BLaER1 treated with 17β-estradiol and CSF1 and Interleukin-3, amounts not matched to agents 10 nM and 100 nM (cell line): ENCODE results near the gene SLC15A4.

Experiments used
- H3K27ac ChIP-seq, 11 experiments: shearing (Covaris generic); formaldehyde crosslinking; 2 replicates each; pipeline ENCODE4 v1.8.1; 2022
- H3K27me3 ChIP-seq, 11 experiments: shearing (Covaris generic); formaldehyde crosslinking; 2 replicates each; pipeline ENCODE4 v1.8.1; 2022
- H3K36me3 ChIP-seq, 11 experiments: shearing (Covaris generic); formaldehyde crosslinking; 2 replicates each; pipeline ENCODE4 v1.8.1; 2022
- H3K4me1 ChIP-seq, 10 experiments: shearing (Covaris generic); formaldehyde crosslinking; 2 replicates each; pipeline ENCODE4 v1.8.1; 2022
- H3K4me2 ChIP-seq, 11 experiments: shearing (Covaris generic); formaldehyde crosslinking; 2 replicates each; pipeline ENCODE4 v1.8.1; 2022
- H3K4me3 ChIP-seq, 10 experiments: shearing (Covaris generic); formaldehyde crosslinking; 2 replicates each; pipeline ENCODE4 v1.8.1; 2022
- H3K9ac ChIP-seq, 11 experiments: shearing (Covaris generic); formaldehyde crosslinking; 2 replicates each; pipeline ENCODE4 v1.8.1; 2022
- H3K9me3 ChIP-seq, 11 experiments: shearing (Covaris generic); formaldehyde crosslinking; replicated peaks in 1 of 11; 2 replicates each; pipeline ENCODE4 v1.8.1; 2022
- H4K20me1 ChIP-seq, 11 experiments: shearing (Covaris generic); formaldehyde crosslinking; 2 replicates each; pipeline ENCODE4 v1.8.1; 2022
- Cebpa-rat ChIP-seq, 11 experiments: shearing (Covaris generic); IDR thresholded peaks; 2 replicates each; pipeline ENCODE4 v1.8.1; 2022

SLC15A4 gene

GRCh38 chr12:128797119-128798118 lies 26.3 kb downstream of the SLC15A4 start:
- TF ChIP-seq Cebpa-rat (IDR thresholded peaks at IDR 0.05), result no peak
- peaks cover 70 to 95% (median 77%) of the 10 kb centered on the region in 10 experiments for H3K4me1 ChIP-seq
- peak overlapping the region in 9 of 11 experiments; percentile 33 to 63 (median 56); a peak in 17 of 22 replicates for H3K27ac ChIP-seq
- H3K4me2 ChIP-seq, result peak overlapping the region; percentile 77 to 93 (median 88)
- H3K27me3 ChIP-seq, result peaks cover 0 to 33% (median 0%) of the 10 kb centered on the region in 11 experiments; a peak in 4 of 22 replicates
- H4K20me1 ChIP-seq, result peaks cover 62 to 100% (median 87%) of the 10 kb centered on the region in 11 experiments
- peaks cover 27 to 81% (median 52%) of the 10 kb centered on the region in 11 experiments for H3K36me3 ChIP-seq
- H3K9me3 ChIP-seq, result no peaks in the 10 kb centered on the region
- H3K9ac ChIP-seq, result peak overlapping the region; percentile 7 to 64 (median 43); a peak in 16 of 22 replicates
- H3K4me3 ChIP-seq, result peak overlapping the region in 2 of 10 experiments; percentile 9 to 13; a peak in 2 of 20 replicates

- no peaks in the 10 kb centered on the region for H3K9me3 ChIP-seq
- peaks cover 76 to 95% (median 82%) of the 10 kb centered on the region in 10 experiments for H3K4me1 ChIP-seq
- peaks cover 0 to 37% (median 0%) of the 10 kb centered on the region in 11 experiments; a peak in 4 of 22 replicates for H3K27me3 ChIP-seq
- no peak for TF ChIP-seq Cebpa-rat (IDR thresholded peaks at IDR 0.05)
- H3K9ac ChIP-seq, result peak overlapping the region in 9 of 11 experiments; percentile 19 to 64 (median 43); a peak in 13 of 22 replicates
- H4K20me1 ChIP-seq, result peaks cover 63 to 100% (median 87%) of the 10 kb centered on the region in 11 experiments
- H3K36me3 ChIP-seq, result peaks cover 25 to 78% (median 47%) of the 10 kb centered on the region in 11 experiments
- H3K4me3 ChIP-seq, result peak overlapping the region in 1 of 10 experiments; percentile 9; a peak in 1 of 20 replicates
- H3K4me2 ChIP-seq, result peak overlapping the region; percentile 77 to 93 (median 88)
- H3K27ac ChIP-seq, result peak overlapping the region in 9 of 11 experiments; percentile 33 to 63 (median 56); a peak in 15 of 22 replicates
These were observed 27.2 kb downstream of the SLC15A4 start for GRCh38 chr12:128796439-128797118.

GRCh38 chr12:128795530-128796361 lies 28.0 kb downstream of the SLC15A4 start:
- Histone ChIP-seq H3K4me3 (peak overlapping the region in 5 of 10 experiments; percentile 14 to 42 (median 20); a peak in 4 of 20 replicates), H3K4me2 (peak overlapping the region; percentile 77 to 93 (median 88)), H3K4me1 (peaks cover 80 to 100% (median 90%) of the 10 kb centered on the region in 10 experiments), H3K9ac (peak overlapping the region in 9 of 11 experiments; percentile 20 to 59 (median 41); a peak in 11 of 22 replicates), H4K20me1 (peaks cover 65 to 100% (median 86%) of the 10 kb centered on the region in 11 experiments), H3K9me3 (no peaks in the 10 kb centered on the region), H3K27ac (peak overlapping the region in 9 of 11 experiments; percentile 7 to 66 (median 51); a peak in 16 of 22 replicates), H3K27me3 (peaks cover 0 to 45% (median 0%) of the 10 kb centered on the region in 11 experiments; a peak in 4 of 22 replicates), H3K36me3 (peaks cover 20 to 78% (median 41%) of the 10 kb centered on the region in 11 experiments)
- no peak for TF ChIP-seq Cebpa-rat (IDR thresholded peaks at IDR 0.05)

- Histone ChIP-seq H3K36me3 (peaks cover 12 to 70% (median 33%) of the 10 kb centered on the region in 11 experiments; a peak in 19 of 22 replicates), H3K9me3 (no peaks in the 10 kb centered on the region), H3K27me3 (peaks cover 0 to 53% (median 0%) of the 10 kb centered on the region in 11 experiments; a peak in 5 of 22 replicates), H3K4me3 (peak overlapping the region in 4 of 10 experiments; percentile 15 to 42 (median 38); a peak in 5 of 20 replicates), H3K27ac (peak overlapping the region in 8 of 11 experiments; percentile 7 to 66 (median 52); a peak in 15 of 22 replicates), H3K4me2 (peak overlapping the region; percentile 77 to 93 (median 88)), H3K9ac (peak overlapping the region in 8 of 11 experiments; percentile 6 to 59 (median 40); a peak in 13 of 22 replicates), H3K4me1 (peaks cover 80 to 100% (median 98%) of the 10 kb centered on the region in 10 experiments), H4K20me1 (peaks cover 66 to 97% (median 88%) of the 10 kb centered on the region in 11 experiments)
- no peak for TF ChIP-seq Cebpa-rat (IDR thresholded peaks at IDR 0.05)
These were observed 28.9 kb downstream of the SLC15A4 start for GRCh38 chr12:128794661-128795529.

GRCh38 chr12:128793701-128794100 lies 30.1 kb downstream of the SLC15A4 start:
- Histone ChIP-seq H3K9me3 (no peaks in the 10 kb centered on the region), H3K4me2 (peak overlapping the region; percentile 77 to 93 (median 88)), H3K27me3 (peaks cover 0 to 46% (median 0%) of the 10 kb centered on the region in 11 experiments; a peak in 5 of 22 replicates), H3K9ac (peak overlapping the region in 4 of 11 experiments; percentile 43 to 59 (median 52); a peak in 5 of 22 replicates), H3K4me3 (peak overlapping the region in 2 of 10 experiments; percentile 36 to 42; a peak in 2 of 20 replicates), H4K20me1 (peaks cover 54 to 90% (median 82%) of the 10 kb centered on the region in 11 experiments), H3K36me3 (peaks cover 8 to 58% (median 21%) of the 10 kb centered on the region in 11 experiments; a peak in 16 of 22 replicates), H3K27ac (peak overlapping the region in 2 of 11 experiments; percentile 57 to 59; a peak in 3 of 22 replicates), H3K4me1 (peaks cover 77 to 100% (median 99%) of the 10 kb centered on the region in 10 experiments)
- TF ChIP-seq Cebpa-rat (IDR thresholded peaks at IDR 0.05), result no peak

- peaks cover 46 to 85% (median 78%) of the 10 kb centered on the region in 11 experiments for H4K20me1 ChIP-seq
- H3K27ac ChIP-seq, result peak overlapping the region in 2 of 11 experiments; percentile 21 to 50; a peak in 4 of 22 replicates
- H3K36me3 ChIP-seq, result peaks cover 8 to 52% (median 16%) of the 10 kb centered on the region in 11 experiments; a peak in 16 of 22 replicates
- H3K4me1 ChIP-seq, result peaks cover 68 to 100% (median 99%) of the 10 kb centered on the region in 10 experiments
- H3K27me3 ChIP-seq, result peaks cover 0 to 50% (median 0%) of the 10 kb centered on the region in 11 experiments; a peak in 6 of 22 replicates
- no peaks in the 10 kb centered on the region for H3K9me3 ChIP-seq
- H3K4me3 ChIP-seq, result peak overlapping the region in 2 of 10 experiments; percentile 4 to 36; a peak in 1 of 20 replicates
- H3K4me2 ChIP-seq, result peak overlapping the region in 10 of 11 experiments; percentile 56 to 93 (median 88); a peak in 20 of 22 replicates
- TF ChIP-seq Cebpa-rat (IDR thresholded peaks at IDR 0.05), result no peak
- peak overlapping the region in 3 of 11 experiments; percentile 5 to 51 (median 23); a peak in 2 of 22 replicates for H3K9ac ChIP-seq
These were observed 30.9 kb downstream of the SLC15A4 start for GRCh38 chr12:128792881-128793280.
